NCI-H82 (cell line): ENCODE data around the gene NUDT2.
"Not testable (repeated sequence)": the region's sequence is repeated elsewhere in the genome, so short reads cannot be mapped to it uniquely, and the experiment has no call there.

ENCODE experiments used
- DNase-seq: peaks from one replicate; lab custom pipeline; 2025; lab: John Stamatoyannopoulos, UW

The NUDT2 gene

DNA sequence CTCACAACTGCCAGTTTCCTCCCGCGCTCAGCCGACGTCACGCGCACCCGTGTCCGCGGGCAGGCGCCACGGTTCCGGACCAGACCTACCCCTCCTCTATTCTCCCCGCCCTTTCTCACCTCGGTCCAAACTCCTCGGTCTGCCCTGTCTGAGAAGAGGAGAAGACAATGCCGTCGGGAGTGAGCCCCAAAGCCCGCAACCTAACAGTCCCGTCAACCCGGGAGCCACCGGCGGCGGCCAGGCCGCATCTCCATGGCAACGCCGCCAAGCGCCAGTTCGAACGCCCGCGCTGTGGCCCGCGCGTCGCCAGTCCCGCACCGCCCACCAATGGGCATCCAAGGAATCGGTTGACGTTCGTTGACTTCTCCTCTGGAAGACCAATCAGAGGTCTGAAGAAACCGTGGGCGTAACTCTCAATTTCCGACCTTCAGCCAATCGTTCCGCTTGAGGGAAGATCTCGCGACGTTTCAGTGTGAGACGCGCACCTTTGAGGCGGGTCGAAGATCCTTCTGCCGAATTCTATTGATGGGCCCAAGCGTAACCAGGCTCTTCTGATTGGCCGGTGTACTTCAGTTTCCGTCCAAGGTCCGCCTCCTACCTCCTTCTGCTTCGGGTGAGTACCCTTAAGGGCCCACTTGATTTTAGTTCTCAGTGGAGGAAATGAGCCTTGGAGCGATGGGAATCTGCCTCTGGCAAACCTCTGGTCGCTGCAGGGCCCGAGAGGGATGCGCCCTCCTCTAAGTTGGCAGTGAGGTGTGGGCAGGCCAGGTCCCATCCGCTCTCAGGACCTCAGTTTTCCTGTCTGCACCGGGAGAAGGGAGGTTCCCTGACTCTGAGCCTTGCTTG, at the start of gene NUDT2, which contains the start of gene KIF24:
Gene NUDT2 (plus strand): TSS at position 583 of the 846 bp plus-strand sequence. CDS start 9,471 bp downstream, outside the sequence.
Gene KIF24 (minus strand): TSS at position 282 of the 846 bp plus-strand sequence. CDS start 17,922 bp downstream, outside the sequence.
- peak; percentile 100 for DNase-seq

GRCh38 chr9:34282096-34282495, 47.3 kb upstream of the NUDT2 start:
- DNase-seq, result no peak

GRCh38 chr9:34289159-34289558, 40.2 kb upstream of the NUDT2 start:
- DNase-seq, result peak; percentile 88

- DNase-seq, result no peak
Observed at GRCh38 chr9:34291023-34291422, 38.3 kb upstream of the NUDT2 start.

DNA sequence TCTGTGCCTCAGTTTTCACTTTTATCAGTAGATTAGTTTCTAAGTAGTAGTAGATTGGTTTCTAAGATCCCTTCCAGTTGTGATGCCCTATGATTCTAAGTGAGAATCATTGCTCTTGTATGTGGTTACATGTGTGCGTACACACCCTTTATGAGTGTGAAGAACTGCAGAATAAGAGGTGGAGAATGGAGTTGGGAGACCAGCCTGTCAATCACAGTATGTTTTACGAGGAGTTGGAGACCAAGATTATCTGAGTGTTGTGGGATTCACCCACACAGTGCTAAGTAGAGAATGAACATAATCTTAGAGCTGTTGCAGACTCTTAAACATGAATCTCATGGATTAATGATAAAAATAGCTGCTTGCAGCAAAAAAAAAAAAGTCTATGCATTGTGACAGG, 37.9 kb upstream of the NUDT2 start:
- peak; percentile 14 for DNase-seq

- no peak for DNase-seq
Observed at GRCh38 chr9:34292552-34292951, 36.8 kb upstream of the NUDT2 start.

DNA sequence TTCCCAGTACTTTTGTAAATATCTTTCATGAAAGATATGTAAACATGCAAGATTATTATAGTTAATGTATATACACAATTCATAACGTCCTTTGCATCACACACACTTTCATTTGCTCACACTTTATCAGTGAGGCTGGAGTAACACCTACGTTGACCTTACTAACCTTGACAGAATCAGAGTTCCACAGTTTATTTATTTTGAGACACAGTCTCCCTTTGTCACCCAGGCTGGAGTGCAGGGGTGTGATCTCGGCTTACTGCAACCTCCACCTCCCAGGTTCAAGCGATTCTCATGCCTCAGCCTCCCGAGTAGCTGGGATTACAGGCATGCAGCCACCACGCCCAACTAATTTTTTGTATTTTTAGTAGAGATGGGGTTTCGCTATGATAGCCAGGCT, 28.3 kb upstream of the NUDT2 start:
- not testable (repeated sequence) for DNase-seq

DNA sequence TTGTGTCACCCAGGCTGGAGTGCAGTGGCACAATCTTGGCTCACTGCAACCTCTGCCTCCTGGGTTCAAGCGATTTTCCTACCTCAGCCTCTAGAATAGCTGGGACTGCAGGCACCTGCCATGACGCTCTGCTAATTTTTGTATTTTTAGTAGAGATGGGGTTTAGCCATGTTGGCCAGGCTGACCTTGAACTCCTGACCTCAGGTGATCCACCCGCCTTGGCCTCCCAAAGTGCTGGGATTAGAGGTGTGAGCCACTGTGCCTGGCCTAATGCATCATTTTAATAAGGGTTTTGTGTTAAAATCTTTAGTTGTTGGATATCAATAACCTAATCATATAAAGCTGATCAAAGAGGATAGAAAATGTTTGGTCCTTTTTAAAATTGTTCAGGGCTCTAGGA, 21.1 kb upstream of the NUDT2 start:
- DNase-seq, result not testable (repeated sequence)

- DNase-seq, result no peak
Observed at GRCh38 chr9:34310215-34310614, 19.2 kb upstream of the NUDT2 start.

DNA sequence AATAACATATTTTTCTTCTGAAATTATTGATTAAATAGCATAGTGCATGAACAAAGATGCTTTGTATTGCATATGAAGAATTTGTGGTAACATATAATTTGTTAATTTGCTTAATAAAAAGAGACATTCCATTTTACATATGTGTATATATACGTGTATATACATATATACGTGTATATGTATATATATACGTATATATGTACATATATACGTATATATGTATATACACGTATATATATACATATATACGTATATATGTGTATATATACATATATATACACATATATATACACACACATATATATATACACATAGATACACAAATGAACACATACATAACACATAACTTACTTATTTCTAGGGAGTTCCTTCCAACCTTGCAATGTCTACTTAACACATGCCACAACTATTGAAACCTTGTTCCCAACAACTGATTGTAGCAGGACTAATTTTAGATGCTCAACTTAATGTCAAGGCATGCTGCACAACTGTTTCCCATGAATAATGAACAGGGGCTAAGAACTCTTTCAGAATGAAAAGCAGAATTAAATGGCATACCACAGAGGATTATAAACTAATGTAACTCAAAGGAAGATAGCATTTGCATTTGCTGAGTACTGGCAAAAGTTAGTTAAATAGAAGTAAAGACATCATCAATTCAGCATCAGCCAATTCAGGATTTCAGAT, 17.7 kb upstream of the NUDT2 start:
- DNase-seq, result no peak

- no peak for DNase-seq
Observed at GRCh38 chr9:34317436-34317835, 11.9 kb upstream of the NUDT2 start.

- no peak for DNase-seq
Observed at GRCh38 chr9:34318163-34318790, 11.1 kb upstream of the NUDT2 start.

DNA sequence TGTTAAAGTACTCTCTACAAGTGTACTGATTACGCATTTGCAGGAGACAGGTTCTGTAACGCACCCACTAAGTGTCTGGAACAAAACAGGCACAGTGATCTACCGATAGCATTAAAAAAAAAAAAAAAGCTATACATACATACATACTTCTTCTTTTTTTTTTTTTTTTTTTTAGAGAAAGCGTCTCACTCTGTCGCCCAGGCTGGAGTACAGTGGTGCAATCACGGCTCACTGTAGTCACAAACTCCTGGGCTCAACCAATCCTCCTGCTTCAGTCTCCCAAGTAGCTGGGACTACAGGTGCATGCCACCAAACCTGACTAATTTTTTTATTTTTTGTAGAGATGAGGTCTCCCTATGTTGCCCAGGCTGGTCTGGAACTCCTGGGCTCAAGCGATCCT, 7.9 kb upstream of the NUDT2 start:
- DNase-seq, result no peak

- DNase-seq, result no peak
Observed at GRCh38 chr9:34322899-34323591, 6.3 kb upstream of the NUDT2 start.

DNA sequence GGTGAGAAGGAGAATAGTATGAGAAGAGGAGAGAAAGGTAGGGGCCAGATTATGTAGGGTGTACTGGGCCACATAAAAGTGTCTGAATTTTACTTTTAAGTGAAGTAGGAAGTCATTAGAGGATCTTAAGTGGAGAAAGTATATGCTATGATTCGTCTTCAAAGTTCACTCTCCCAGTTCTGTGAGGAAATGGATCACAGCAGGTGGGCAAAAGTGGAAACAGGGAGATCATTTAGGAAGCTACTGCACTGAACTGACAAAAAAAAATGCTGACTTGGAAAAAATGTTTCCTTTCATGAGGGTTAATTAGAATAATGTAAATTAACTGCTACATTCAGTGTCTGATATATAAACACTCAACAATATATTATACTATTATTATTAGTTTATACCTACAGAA, 2.7 kb upstream of the NUDT2 start:
- DNase-seq, result no peak

DNA sequence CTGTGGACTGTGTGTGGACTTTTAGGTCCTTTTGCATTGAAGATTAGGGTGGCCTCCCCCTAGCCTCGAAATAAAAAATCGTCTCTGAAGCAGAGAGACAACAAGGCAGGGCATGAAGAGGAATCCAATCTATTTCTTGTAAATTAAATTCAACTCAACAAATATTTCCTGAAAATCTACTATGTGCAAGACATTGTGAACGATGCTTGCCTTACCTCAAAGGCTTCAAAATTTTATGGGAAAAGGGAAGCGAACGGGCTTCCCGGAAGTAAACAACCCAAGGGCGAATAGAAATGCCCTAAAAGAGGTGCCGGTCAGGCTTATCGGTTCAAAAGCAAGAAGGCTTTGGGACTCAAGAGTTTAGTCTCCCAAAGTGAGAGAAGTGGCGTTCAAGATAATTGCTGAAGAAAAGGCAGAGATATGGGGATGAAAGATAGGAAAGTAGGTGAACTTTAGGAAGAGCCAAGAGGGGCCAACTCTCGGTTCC, 826 bp upstream of the NUDT2 start:
- DNase-seq, result peak; percentile 62

GRCh38 chr9:34331196-34331595, 1.8 kb downstream of the NUDT2 start:
- no peak for DNase-seq

- DNase-seq, result peak; percentile 77
Observed at GRCh38 chr9:34332076-34332964, 3.0 kb downstream of the NUDT2 start.

GRCh38 chr9:34333836-34334235, 4.5 kb downstream of the NUDT2 start:
- DNase-seq, result no peak

GRCh38 chr9:34334337-34334824, 5.0 kb downstream of the NUDT2 start:
- peak; percentile 26 for DNase-seq

GRCh38 chr9:34334916-34335315, 5.5 kb downstream of the NUDT2 start:
- no peak for DNase-seq
